OCI-LY1 (cell line): Measurements from ENCODE around the gene MTUS2.

Source experiments
- H2AFZ ChIP-seq: fragments of 200-600 bp; sonication (generic), shearing (Covaris generic); 2 replicates; pipeline ENCODE4 v1.6.0; 2014; ENCODE audit warnings: antibody characterized with exemption, mild to moderate bottlenecking, low read length
- H3F3A ChIP-seq: fragments of 200-600 bp; sonication (generic), shearing (Covaris generic); 2 replicates; pipeline ENCODE4 v1.6.0; 2014; ENCODE audit warnings: mild to moderate bottlenecking, antibody characterized with exemption, low read length, moderate library complexity; ENCODE audit not compliant: insufficient read depth
- H3K27ac ChIP-seq: fragments of 200-600 bp; sonication (generic); 2 replicates; pipeline ENCODE4 v1.5.1; 2014; ENCODE audit warnings: low read length, mixed run types, mild to moderate bottlenecking, low read depth; ENCODE audit not compliant: poor library complexity, severe bottlenecking
- H3K27me3 ChIP-seq: fragments of 200-600 bp; sonication (generic); 2 replicates; pipeline ENCODE4 v1.6.0; 2014; ENCODE audit warnings: antibody characterized with exemption, mild to moderate bottlenecking, low read length, moderate library complexity; ENCODE audit not compliant: insufficient read depth
- H3K36me3 ChIP-seq: fragments of 200-600 bp; sonication (generic); 2 replicates; pipeline ENCODE4 v1.6.1; 2014; ENCODE audit warnings: mild to moderate bottlenecking, antibody characterized with exemption, low read length, moderate library complexity, mixed read lengths; ENCODE audit not compliant: insufficient read depth
- H3K4me1 ChIP-seq: fragments of 200-600 bp; sonication (generic); 2 replicates; pipeline ENCODE4 v1.5.1; 2014; ENCODE audit warnings: mild to moderate bottlenecking, low read length, moderate library complexity; ENCODE audit not compliant: insufficient read depth, severe bottlenecking
- H3K4me2 ChIP-seq: fragments of 200-600 bp; sonication (generic), shearing (Covaris generic); 2 replicates; pipeline ENCODE4 v1.6.1; 2014; ENCODE audit warnings: low read length
- H3K4me3 ChIP-seq: fragments of 200-600 bp; sonication (generic); 2 replicates; pipeline ENCODE4 v1.5.1; 2014; ENCODE audit warnings: low read length, low read depth, mild to moderate bottlenecking, mixed read lengths; ENCODE audit not compliant: poor library complexity, severe bottlenecking
- H3K79me2 ChIP-seq: fragments of 200-600 bp; shearing (Covaris generic); 2 replicates; pipeline ENCODE4 v1.6.1; 2016; ENCODE audit warnings: mixed run types, low read length, mixed read lengths; ENCODE audit not compliant: insufficient read depth
- H3K9ac ChIP-seq: fragments of 200-600 bp; sonication (generic), shearing (Covaris generic); 2 replicates; pipeline ENCODE4 v1.6.1; 2014; ENCODE audit warnings: mild to moderate bottlenecking, low read length, mixed read lengths
- H3K9me2 ChIP-seq: fragments of 200-600 bp; sonication (generic), shearing (Covaris generic); 2 replicates; pipeline ENCODE4 v1.6.1; 2014; ENCODE audit warnings: low read depth, mild to moderate bottlenecking, low read length, mixed read lengths
- H3K9me3 ChIP-seq: fragments of 200-600 bp; shearing (Covaris generic); 2 replicates; pipeline ENCODE4 v1.6.1; 2014; ENCODE audit warnings: low read length, mixed read lengths
- H4K20me1 ChIP-seq: fragments of 200-600 bp; sonication (generic), shearing (Covaris generic); 2 replicates; pipeline ENCODE4 v1.6.0; 2016; ENCODE audit warnings: mild to moderate bottlenecking, low read length; ENCODE audit not compliant: insufficient read depth
- CTCF ChIP-seq: fragments of 200-600 bp; sonication (generic), shearing (Covaris generic); IDR thresholded peaks from 2 replicates; pipeline ENCODE4 v1.5.1; 2017; ENCODE audit warnings: mild to moderate bottlenecking, antibody characterized with exemption, low read length, moderate library complexity, mixed read lengths
- EZH2 ChIP-seq: fragments of 200-600 bp; sonication (generic), shearing (Covaris generic); IDR thresholded peaks from 2 replicates; pipeline ENCODE4 v1.8.0; 2017; ENCODE audit warnings: borderline replicate concordance, mixed run types, mild to moderate bottlenecking, antibody characterized with exemption, low read length, moderate library complexity, mixed read lengths

The MTUS2 gene

GRCh38 chr13:28991764-28992163 lies 171.6 kb downstream of the MTUS2 start:
- H3K4me1 ChIP-seq = no peaks in the 10 kb centered on the region

GRCh38 chr13:29000826-29001225 lies 180.7 kb downstream of the MTUS2 start:
- no peak overlapping the region for H3K4me2 ChIP-seq
- no peaks in the 10 kb centered on the region for H4K20me1 ChIP-seq
- H2AFZ ChIP-seq = no peak overlapping the region
- no peak overlapping the region for H3K9ac ChIP-seq
- H3K4me1 ChIP-seq = no peaks in the 10 kb centered on the region
- H3K9me3 ChIP-seq = no peaks in the 10 kb centered on the region
- no peak overlapping the region for H3K4me3 ChIP-seq
- no peak overlapping the region for H3K27ac ChIP-seq
- H3K27me3 ChIP-seq = no peaks in the 10 kb centered on the region
- H3K9me2 ChIP-seq = no peaks in the 10 kb centered on the region
- no peaks in the 10 kb centered on the region for H3K79me2 ChIP-seq
- H3K36me3 ChIP-seq = no peaks in the 10 kb centered on the region
- H3F3A ChIP-seq = no peaks in the 10 kb centered on the region
- TF ChIP-seq EZH2 (no peak), CTCF (no peak)

More at GRCh38 chr13:28991764-28992163, 171.6 kb downstream of the MTUS2 start:
- Histone ChIP-seq H3K4me2 (no peak overlapping the region), H3K36me3 (no peaks in the 10 kb centered on the region), H3K4me3 (no peak overlapping the region), H3K9me3 (no peaks in the 10 kb centered on the region), H2AFZ (no peak overlapping the region), H3K79me2 (no peaks in the 10 kb centered on the region), H3K27me3 (no peaks in the 10 kb centered on the region), H4K20me1 (no peaks in the 10 kb centered on the region), H3K9me2 (no peaks in the 10 kb centered on the region), H3F3A (no peaks in the 10 kb centered on the region), H3K9ac (no peak overlapping the region), H3K27ac (no peak overlapping the region)
- TF ChIP-seq CTCF (no peak), EZH2 (no peak)

GRCh38 chr13:29005035-29005762 lies 185.1 kb downstream of the MTUS2 start:
- no peaks in the 10 kb centered on the region for H3K27me3 ChIP-seq
- no peak overlapping the region for H2AFZ ChIP-seq
- no peak overlapping the region for H3K9ac ChIP-seq
- H3K27ac ChIP-seq = no peak overlapping the region
- no peaks in the 10 kb centered on the region for H3K79me2 ChIP-seq
- TF ChIP-seq CTCF (no peak), EZH2 (no peak)
- no peaks in the 10 kb centered on the region for H3F3A ChIP-seq
- H3K9me2 ChIP-seq = no peaks in the 10 kb centered on the region
- no peaks in the 10 kb centered on the region for H3K9me3 ChIP-seq
- no peak overlapping the region for H3K4me3 ChIP-seq
- no peaks in the 10 kb centered on the region for H3K4me1 ChIP-seq
- H3K4me2 ChIP-seq = no peak overlapping the region
- no peaks in the 10 kb centered on the region for H4K20me1 ChIP-seq
- H3K36me3 ChIP-seq = no peaks in the 10 kb centered on the region
